GM04503 (cell line): ENCODE measurements around the gene CLK4.
A peak's percentile ranks its signal among the peaks of the same experiment; 100 is the strongest.

Experiments used
- DNase-seq: peaks from one replicate; pipeline ENCODE4 v3.0.0-alpha.2; 2012; ENCODE audit warnings: low read depth

The CLK4 gene

DNA sequence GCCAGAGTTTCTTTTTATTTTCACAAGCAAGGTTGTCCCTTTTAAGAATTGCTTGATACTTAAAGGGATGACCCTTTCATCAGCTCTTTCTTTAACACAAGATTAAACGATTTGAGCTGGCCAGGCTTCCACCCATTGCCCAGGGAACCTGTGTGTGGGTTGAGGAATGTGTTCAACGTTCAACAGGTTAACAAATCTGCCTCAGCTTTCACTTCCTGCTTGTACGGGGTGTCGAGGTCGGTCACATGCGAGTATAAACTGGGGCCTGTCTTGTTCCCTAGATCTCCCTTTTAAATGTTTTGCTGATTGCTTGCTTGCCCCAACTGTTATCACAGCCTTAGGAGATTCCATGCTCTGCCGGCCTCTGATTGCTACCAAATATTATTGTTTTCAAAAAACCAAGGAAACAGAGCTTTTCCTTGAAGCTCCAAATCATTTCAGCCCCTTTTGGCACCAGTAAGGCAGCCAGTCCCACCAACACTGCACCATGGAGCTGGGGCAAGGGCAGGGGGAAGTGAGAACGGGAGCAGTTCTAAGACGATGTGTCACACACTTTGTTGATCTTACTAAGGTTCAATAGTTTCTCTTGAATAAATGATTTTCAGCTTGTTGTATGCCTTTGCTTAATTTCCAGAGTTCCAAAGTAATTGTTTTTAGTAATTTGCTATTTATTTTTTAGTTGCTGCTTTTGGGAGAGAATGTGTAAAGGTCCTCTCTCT lies 10.7 kb upstream of the CLK4 start:
- no peak for DNase-seq

DNA sequence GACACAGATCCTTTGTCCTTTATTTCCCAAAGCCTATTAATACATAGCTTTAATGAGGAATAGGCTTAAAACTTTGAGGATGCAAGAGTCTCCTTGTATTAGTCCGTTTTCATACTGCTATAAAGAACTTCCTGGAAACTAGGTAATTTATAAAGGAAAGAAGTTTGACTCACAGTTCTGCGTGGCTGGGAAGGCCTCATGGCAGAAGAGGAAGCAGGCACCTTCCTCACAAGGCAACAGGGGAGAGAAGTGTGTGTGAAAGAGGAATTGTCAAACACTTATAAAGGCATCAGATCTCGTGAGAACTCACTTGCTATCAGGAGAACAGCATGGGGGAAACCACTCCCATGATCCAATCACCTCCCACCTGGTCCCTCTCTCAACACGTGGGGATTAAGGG lies 5.4 kb upstream of the CLK4 start:
- DNase-seq: no peak

DNA sequence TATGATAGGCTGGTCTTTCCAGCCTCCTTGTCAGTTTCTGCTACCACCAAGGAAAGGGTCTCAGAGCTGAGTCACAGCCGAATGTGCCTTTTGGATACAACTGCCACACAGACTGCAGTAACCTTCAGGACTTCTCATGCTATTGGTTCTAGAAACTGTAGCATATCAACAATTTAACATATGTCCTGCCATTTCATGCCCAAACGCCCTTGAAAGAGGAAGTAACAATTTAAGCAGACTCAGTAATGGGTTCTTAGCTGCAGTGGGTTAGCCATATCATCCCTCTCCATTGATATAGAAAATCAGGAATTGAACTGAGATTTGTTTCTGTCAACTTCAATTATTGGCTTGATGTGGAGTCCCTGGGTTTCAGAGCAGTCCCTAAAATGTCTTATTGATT lies 4.1 kb upstream of the CLK4 start:
- DNase-seq: no peak

DNA sequence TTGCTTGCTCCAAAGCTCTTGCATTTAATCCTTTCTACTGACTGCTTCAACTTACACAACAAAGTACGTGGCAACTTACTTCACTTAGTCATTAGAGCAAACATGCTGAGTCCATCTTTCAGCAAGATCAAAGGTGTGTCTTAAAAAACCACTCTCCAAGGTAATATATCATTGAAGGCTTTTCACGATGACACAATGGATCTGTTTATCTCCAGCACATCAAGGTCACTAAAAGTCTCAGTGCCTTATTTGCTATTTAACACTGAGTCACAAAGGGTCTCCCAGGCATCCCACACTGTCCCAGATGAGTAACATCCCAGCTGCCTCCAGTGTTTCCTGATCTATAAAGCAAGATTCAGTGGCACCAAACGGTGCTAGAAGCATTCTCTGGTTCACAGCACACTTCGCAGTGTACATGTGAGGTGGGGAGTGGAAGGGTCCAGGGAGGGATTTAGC lies 3.7 kb upstream of the CLK4 start:
- DNase-seq: no peak

DNA sequence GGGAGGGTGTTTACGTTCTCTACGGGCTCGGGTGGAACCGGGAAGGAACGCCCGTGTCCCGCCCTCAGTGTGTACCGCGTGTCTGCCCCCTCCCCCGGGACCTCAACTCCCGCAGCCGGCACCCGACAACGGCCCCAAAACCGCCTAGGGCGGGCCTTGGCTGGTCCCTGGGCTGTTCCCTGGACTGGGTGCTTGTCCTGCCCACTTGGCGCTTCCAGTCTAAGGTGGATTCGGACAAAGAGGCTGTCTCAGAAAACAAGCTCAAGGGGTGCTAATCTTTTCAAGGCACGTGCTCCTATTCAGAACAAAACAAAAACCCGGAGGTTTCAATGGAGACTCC lies 379 bp upstream of the CLK4 start:
- DNase-seq: no peak

DNA sequence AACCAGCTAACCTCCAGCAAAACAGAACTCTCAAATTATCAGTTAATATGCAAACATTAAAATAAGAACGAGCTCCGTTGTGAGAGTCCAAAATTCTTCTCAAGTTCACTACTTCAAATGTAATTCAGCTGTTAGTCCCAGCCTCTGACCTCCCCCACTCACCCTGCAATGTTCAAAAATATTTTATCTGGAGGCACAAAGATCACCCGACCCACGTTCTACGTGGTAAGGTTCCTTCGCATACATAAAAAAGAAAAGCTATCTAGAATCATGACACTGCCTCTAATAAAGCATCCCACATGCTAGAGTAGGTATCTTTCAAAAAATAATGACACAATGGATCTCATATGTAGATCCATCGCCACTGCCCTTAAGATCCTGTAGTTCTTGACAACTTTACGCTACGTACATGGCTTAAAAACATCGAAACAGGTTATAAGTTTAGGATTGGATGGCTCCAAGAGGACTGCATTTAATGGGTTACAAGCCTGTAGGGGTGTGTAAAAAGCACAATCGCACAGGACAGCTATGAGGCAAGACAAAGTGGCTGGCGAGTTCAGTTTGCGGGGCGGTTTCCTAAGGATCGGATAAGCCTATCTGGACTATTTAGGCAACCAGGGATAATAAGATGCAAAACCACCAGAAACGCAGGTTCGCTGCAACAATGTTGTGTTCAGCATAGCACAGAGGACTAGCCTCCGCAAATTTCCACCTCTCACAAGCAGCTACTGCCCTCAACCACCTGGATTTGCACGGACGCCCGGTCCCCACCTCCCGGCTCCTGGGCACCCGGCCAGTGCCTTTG lies 969 bp downstream of the CLK4 start:
- DNase-seq: no peak

DNA sequence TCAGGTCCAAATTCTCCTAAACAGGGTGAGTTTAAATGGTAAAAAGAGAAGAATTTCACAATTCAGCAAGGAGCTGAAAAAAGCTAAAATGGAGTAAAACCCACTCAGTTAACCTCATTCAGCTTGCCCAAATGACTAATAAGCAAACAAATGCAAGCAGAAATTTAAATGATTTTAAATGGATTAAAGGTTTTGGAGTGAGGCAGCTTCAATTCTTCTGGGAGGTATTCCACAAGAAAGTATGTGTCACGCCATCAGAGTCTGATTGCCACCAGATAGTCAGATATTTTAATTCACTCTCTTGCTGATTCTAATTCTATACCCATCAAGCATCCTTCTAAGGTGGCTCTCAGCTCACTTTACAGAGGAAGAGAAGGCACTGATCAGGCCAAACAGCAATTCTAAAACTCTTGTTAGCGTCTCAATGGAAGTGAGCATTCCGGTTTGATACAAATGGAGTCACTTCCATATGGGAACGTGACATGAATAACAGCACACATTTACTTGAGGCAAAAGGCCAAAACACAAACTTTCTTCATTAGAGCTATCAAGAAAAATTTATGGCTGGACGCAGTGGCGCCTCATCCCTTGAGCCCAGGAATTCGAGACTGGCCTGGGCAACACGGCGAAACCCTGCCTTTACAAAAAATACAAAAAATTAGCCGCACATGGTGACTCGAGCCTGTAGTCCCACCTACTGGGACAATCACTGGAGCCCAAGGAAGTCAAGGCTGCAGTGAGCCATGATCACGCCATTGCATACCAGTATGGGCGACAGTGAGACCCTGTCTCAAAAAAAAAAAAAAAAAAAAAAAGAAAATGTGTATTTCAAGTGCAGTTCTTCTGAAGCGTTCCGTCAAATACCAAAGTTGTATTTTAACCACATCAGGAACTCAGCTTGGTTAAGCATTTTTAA lies 2.0 kb downstream of the CLK4 start:
- DNase-seq: peak; percentile 37

DNA sequence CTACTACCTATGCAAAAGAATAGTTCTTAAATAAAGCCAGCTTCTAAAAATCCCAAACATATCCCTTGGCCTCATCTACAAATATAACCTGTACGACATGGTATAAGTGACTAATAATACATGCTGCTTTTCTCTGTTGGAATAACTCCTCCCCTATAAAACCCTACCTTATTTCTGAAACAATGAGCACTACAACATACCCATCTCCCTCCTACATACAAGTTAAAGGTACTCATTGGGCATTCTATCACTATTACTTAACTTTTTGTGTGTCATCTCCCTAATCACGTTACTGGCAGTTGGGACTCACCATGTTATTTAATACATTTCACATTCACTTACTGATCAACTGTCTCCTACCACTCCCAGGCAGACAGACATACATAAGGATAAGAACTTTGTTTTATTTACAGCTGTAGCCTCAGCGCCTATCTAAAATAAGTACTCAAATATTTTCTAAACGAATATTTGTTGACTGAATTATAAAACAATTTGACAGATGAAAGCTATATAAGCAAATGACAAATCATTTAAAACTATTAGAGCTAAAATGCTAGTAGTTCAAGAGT lies 4.1 kb downstream of the CLK4 start:
- DNase-seq: no peak

DNA sequence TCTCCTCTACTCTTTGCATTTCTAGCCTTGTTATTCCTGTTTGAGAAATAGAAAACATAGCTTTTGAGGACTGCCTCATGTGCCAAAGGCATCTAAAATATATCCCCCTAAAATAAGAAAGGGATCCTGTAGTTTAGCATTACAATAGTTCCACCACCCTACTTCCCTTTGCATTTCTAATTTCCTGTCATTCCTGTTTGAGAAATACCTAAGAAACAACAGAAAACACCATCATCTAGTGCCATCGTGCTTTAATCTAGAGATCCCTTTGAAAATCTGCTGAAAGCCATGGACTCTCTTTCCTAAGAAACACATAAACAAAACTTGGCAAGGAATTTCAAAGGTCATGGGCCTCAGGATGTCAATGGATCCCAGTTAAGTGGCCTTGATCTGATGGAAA lies 7.5 kb downstream of the CLK4 start:
- no peak for DNase-seq

DNA sequence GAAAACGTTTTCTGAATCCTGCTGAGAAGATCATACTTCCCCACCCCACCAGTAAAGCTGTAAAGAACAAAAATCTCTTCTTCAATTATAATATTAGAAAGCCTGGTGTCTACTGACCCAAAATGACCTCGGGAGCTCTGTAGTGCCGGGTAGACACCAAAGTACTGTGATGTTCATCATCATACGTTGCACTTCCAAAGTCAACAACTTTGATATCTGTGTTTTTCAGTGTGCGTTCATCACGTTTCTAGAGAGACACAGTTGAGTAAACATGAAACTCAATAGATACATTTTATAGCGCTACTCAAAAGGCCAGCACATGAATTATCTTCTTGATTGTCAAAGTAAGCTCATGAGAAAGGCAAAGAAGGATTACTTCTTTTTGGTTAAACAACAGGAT lies 14.6 kb downstream of the CLK4 start:
- DNase-seq: no peak

DNA sequence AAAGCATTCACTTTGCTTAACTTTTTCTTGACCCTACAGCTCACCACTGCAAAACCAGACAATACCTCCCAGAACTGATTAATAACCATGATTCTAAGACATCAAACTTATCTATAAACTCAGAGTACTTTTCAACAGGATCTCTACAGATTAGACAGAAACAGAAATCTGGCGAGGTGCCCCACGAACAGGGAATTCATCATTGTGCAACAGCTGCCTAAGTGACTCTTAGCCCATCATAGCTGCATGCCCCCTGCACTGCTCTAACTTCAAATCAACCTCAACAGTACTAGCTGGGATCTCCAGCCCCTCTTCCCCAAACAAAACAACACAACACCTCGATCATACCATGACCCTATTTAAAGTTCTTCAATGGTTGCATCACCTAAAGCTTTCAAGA lies 20.6 kb downstream of the CLK4 start:
- DNase-seq: no peak

DNA sequence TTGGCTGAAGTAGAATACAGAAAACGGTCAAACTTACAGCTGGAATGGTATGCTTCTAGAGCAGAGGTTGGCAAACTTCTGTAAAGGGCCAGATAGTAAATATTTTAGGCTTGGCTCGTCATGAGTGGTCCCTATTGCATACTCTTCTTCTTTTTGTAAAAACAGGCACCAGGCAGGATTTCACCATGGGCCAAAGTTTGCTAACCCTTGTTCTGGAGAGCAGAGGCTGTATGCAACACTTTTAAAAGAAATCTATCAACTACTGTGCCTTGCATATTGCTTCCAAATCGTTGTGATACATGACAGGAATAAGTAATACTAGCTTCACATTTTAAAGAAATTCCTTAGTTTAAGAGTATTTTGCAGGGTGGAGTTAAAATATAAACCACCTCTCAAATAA lies 21.1 kb downstream of the CLK4 start:
- DNase-seq: no peak

DNA sequence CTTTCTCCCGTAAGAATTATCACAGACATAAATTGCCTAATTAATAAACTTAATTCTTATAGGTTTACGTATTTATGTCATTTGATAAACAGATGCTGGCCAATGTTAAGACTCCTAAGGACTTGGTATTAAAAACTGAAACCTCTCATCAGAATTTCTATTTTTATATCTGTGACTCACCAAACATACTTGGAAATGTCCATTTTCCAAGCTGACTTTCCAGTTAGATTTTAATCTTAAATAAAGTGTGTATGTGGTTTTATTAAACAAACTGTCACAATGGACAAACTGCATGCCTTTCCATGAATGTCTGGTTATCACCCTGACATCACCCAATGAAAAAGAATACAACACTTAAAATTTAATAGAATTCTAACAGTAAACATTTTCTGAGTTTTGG lies 24.1 kb downstream of the CLK4 start:
- no peak for DNase-seq

DNA sequence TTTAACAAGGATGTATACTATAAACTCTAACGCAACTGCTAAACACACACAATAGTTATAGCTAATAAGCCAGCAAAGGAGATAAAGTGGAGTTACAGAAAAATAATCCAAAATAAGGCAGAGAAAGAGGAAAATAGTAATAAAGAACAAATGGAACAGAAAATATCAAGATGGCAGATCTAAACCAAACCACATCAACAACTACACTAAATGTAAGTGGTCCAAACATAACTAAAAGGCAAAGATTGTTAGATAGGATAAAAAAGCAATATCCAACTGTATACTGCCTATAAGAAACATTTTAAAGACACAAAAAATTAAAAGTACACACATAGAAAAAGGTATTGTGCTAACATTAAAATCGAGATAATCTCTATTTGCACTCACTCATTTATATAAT lies 31.1 kb downstream of the CLK4 start:
- DNase-seq: no peak

DNA sequence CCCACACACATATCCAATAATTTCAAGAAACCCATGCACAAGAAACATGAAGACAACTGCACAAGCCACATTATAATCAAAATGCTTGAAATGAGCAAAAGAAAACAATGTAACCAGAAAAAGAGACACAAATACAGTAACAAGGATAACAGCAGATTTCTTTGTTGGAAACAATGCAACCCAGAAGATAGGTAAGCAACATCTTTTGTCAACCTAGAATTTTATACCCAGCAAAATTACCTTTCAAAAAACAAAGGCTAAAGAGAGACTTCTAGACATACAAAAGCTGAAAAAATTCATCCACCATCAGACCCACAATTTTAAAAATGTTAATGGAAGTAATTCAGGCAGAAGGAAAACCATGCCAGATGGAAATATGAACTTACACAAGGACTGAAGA lies 31.7 kb downstream of the CLK4 start:
- no peak for DNase-seq

DNA sequence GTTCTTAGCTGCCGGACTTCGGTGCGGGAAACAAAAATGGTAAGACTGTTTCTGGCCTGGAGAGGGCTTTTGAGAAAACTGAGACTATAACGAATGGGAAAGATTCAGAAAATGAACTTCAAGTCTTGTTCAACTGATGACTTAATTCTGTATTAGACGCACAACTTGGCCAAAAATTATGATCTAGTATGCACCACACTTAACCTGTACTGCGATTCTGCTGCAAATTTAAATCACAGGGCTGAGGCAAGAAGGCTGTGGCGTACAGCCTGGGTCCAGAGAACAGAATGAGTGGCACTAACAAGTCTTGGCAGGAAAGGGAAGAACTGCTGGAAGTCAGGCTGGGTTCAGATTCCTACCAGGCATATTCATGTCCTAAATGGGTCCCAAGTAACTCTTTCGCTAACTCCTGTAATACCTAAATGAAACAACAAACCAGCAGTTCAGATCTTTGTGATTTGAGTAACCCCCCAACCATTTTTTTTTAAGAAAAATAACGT lies 35.9 kb downstream of the CLK4 start:
- peak; percentile 27 for DNase-seq

DNA sequence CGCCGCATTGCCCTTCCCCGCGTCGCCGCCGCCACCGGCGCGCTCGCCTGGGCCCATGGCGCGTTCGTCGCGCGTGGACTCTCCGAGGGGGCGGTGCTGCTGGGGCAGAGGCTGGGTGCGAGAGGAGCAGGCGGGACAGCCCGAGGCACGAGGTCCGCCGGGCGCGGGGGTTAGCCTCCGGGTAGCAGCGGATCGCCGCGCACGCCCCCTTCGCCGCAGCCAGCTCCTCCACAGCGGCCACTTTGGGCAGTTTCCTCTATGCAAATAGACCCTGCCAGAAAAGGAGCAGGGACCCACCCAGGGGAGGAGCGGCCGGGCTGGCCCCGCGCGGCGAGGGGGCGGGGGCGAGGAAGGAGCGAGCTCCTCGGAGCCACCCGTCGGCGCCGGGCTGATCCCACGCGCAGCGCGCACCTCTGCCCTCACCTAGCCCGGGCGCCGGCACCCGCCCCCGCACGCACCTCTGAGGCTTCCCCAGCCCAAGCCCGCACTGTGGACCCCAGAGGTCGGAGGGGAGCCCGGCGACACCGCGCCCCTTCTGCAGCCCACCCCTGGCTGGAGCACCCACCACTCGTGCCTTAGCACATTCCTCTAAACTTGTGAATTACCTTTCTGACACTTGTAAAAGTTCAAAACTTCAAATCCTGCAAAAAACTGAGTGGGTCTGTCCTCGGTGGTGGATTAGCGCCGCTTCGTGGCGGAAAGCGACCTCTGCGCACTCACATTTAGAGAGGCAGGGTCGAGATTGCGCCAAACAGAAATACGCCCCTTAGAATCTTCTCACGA lies 36.5 kb downstream of the CLK4 start, which contains the start of gene COL23A1:
COL23A1 (minus strand) TSS at position 253 of the 783 bp plus-strand sequence.
- DNase-seq: no peak

DNA sequence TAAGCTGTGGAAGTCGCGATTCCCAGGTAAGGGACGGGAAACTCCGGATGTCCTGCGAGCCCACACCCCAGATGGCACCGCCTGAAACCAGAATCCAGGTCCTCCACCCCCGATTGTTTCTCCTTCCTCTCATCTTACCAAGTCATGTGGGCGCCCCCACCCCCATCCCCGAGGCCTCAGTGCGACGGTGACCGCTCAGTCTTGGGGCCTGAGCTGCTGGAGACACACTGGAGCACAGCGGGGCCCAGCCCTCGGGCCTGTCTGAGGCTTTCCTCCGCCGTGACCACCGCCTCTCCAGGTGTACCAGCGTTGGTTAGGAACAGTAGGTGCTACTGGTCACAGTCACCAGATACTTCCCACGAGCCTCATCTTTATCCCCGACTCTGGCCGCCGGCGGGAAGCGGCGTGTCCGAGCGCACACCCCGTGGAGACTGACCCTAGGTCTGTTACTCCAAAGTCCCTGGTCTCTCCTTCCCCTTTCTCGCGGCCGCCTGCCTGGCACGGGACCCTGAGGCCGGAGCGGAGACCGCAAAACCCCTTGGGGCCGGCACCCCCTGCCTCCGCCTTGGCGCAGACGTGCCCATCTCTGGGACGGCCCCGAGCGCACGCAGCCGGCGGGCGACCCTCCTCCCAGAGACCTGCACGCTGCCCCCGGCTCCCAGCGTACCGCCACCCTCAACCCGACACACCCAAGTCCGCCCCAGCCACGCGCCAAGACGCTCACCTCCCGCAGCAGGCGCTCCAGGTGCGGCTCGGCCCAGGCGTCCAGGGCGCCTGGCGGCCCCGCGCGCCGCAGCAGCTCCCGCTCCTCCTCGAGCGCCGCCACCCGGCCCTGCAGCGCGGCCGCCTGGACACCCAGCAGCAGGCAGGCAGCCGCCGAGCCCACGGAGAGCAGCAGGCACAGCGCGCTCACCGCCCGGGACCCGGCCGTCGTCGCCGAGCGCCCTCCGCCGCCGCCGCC lies 37.4 kb downstream of the CLK4 start:
- DNase-seq: no peak

DNA sequence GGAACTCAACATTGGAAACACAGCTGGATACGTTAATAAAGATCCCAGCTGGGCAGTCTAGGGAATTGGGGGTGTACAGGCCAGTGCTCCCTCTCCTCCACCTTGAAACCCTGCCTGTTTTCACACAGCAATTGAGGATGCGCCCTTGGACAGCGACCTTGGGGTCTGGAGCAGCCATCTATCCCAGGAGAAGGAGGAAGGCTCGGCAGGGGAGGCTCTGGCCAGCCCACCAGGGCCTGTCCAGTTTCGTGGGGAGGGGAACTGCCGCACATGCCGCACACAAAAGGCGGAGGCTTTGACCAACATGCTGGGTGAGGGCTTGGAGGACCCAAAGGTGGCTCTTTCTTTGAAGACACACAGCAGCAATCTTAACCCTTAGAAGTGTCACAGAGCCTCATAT lies 38.1 kb downstream of the CLK4 start:
- no peak for DNase-seq
